IPS DF 4.7 (cell line): ENCODE measurements around the gene BTBD1.
"Not testable (repeated sequence)": the region's sequence is repeated elsewhere in the genome, so short reads cannot be mapped to it uniquely, and the experiment has no call there.

ENCODE experiments used
- DNase-seq: peaks from one replicate; pipeline ENCODE4 v3.0.0-alpha.2; 2013; ENCODE audit warnings: low spot score; ENCODE audit errors: extremely low read depth

The BTBD1 gene

DNA sequence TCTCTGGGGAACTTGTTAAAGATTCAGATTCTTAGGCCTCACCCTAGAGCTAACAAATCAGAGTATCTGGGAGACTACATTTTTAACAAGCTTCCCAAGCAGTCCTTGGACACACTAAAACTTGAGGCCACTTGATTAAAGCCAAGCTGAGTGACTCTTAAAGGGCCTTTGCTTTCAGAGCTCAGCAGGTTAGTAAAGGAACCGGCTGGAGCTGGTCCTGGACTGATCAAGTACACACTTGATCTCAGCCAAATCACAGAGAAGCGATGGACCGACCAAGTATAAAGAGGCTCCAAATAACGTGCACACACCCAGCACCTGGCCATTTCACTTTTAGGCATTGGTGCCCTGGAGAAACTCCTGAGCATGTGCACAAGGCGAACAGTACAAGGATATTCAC lies 27.5 kb upstream of the BTBD1 start:
- DNase-seq, result no peak

- no peak for DNase-seq
Observed at GRCh38 chr15:83092309-83092976, 25.4 kb upstream of the BTBD1 start.

DNA sequence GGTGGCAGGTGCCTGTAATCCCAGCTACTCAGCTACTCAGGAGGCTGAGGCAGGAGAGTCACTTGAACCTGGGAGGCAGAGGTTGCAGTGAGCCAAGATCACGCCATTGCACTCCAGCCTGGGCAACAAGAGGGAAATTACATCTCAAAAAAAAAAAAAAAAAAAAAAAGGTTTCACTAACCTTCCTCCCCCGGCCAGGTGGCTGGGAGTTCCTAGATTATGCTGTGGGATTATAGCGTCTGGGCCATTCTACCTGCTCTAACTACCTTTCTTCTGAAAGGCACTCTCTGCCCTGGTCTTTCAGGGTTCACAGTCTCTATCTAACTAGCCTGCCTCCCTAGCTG lies 24.9 kb upstream of the BTBD1 start:
- not testable (repeated sequence) for DNase-seq

- no peak for DNase-seq
Observed at GRCh38 chr15:83090465-83090864, 23.4 kb upstream of the BTBD1 start.

- DNase-seq, result no peak
Observed at GRCh38 chr15:83088876-83089275, 21.8 kb upstream of the BTBD1 start.

DNA sequence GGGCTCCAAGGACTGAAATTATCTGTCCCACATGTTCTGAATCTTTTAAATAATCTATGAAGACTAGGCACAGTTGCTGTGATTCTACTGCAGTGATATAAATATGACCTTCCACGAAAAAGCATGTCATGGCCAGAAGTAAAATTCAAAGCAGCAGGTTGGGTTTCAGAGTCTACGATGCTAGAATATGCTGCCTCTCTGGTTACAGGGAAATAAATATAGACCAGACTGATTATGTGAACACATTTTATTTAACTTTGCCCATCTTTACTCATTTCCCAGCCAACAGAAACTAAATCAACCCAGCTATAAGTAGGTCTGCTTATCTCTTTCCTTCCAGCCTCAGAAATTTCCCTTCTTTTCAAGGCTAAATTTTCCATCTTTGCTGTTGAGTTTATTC lies 20.5 kb upstream of the BTBD1 start:
- no peak for DNase-seq

DNA sequence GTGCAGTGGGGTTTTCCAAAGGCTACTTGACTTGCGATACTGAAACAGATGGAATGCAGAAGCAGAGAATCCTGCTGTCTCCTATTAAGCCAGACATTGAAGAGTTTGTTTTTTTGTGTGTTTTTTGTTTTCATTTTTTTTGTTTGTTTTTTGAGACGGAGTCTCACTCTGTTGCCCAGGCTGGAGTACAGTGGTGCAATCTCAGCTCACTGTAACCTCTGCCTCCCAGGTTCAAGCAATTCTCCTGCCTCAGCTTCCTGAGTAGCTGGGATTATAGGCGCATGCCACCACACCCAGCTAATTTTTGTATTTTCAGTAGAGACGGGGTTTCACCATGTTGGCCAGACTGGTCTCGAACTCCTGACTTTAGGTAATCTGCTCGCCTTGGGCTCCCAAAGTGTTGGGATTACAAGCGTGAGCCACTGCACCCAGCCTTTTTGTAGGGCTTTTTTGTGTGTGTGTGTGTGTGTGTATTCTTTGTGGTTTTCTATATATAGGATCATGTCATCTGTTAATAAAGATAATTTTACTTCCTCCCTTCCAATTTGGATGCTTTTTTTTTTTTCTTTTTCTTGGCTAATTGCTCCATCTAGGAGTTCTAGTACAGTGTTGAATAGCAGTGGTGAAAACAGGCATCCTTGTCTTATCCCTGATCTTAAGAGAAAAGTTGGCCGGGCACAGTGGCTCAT lies 19.0 kb upstream of the BTBD1 start:
- DNase-seq, result not testable (repeated sequence)

DNA sequence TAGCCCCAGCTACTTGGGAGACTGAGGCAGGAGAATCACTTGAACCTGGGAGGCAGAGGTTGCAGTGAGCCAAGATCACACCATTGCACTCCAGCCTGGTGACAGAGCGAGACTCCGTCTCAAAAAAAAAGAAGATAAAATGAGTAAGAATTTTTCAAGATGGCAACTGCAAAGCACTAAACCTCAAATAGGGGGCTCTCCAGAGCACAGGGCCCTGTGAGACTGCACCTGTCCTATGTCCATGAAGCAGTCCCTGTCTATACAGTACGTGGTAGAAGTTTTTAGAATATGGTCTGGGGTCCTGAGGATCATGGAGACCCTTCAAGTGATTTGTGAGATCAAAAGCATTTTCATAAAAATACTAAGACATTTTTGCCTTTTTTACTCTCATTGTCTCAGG lies 18.4 kb upstream of the BTBD1 start:
- DNase-seq, result not testable (repeated sequence)

GRCh38 chr15:83082730-83083386 lies 15.8 kb upstream of the BTBD1 start:
- no peak for DNase-seq

DNA sequence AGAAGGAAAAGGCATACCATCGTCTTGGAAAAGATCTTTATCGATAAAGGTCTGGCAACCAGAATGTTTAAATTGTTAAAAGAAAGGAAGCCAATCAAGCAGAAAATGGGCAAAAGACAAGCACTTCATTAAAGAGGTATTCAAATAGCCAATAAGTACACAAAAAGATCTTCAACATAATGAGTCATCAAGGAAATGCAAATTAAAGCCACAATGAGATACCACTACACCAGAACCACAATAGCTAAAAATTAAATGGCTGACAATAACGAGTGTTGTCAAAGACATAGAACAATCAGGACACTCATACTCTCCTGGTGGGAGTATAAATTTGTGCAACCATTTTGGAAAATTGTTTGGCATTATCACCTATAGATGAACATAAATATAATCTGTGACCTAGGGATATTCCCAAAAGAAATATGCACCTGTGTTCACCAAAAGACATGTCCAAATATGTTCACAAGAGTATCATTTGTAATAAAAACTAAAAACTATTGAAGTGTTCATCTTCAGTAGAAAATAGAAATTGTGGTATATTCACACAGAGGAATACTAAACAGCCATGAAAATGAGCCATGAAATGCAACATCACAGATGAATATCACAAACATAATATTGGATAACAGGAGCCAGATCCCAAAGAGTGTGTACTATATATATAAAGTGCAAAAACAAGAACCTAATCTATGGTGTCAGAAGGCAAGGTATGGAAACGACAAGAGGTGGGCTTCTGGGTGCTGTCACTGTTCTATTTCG lies 14.4 kb upstream of the BTBD1 start:
- no peak for DNase-seq

DNA sequence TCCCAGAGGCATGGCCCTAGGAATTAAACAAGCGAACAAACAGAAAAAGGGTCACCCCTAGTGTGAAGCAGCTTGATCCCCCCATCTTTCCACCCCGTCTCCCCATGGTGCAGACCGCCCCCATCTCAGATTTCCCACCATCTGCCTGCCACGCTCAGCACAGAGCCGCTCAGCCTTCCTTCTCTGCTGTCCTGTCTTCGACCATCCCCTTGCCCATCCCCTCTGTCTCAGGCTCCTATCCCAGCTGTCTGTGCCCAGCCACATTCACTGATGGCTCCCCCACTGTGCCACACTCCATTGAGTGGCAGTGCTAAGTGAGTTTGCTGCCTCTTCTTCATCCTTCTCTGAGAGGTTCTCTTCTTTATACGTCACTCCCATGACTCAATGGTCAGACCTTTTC lies 11.7 kb upstream of the BTBD1 start:
- DNase-seq, result no peak

DNA sequence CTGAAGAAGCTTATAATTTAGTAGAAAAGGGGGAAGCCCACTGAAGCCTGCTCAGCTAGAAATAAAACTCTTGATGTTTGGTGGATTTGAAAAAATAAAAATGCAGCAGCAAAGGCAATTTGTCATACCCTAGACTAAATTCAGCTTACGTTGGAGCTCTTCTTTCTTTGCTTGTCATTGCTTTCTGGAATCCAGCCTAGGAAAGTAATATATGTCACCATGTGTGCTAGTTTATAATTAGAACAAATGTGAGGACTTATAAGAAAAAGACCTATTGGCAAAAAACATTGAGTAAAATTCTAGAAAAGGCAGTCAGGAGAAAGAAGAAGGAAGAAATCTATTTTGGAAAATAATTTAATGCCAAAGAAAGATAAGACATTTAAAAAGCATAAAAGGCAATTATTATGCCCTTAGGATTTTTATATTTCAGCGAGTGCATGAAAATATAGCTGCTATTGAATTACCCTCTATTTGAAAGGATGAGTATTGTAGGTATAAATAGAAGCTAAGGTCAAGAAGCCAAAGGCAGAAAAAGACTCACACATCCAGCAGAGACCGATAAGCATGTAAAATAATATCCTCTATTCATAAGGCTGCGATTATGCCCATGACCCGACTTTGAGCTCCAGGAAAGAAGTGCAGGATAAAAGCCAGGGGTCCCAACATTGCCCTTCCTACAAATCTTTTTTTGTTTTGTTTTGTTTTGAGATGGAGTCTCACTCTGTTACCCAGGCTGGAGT lies 10.6 kb upstream of the BTBD1 start:
- no peak for DNase-seq

DNA sequence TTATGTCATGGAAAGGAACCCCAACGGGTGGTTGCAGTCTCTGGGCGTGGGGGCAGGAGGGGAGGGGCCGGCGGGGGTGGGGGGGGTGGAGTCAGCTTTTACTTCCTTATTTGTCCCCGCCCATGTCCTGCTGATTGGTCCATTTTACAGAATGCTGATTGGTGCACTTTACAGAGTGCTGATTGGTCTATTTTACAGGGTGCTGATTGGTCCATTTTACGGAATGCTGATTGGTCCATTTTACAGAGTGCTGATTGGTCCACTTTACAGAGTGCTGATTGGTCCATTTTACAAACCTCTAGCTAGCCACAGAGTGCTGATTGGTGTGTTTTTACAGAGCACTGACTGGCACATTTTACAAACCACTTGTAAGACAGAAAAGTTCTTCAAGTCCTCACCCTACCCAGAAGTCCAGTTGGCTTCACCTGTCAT lies 2.2 kb upstream of the BTBD1 start:
- DNase-seq, result not testable (repeated sequence)

- no peak for DNase-seq
Observed at GRCh38 chr15:83068054-83068453, 1.0 kb upstream of the BTBD1 start.

GRCh38 chr15:83067638-83067962 lies 548 bp upstream of the BTBD1 start:
- DNase-seq, result no peak

DNA sequence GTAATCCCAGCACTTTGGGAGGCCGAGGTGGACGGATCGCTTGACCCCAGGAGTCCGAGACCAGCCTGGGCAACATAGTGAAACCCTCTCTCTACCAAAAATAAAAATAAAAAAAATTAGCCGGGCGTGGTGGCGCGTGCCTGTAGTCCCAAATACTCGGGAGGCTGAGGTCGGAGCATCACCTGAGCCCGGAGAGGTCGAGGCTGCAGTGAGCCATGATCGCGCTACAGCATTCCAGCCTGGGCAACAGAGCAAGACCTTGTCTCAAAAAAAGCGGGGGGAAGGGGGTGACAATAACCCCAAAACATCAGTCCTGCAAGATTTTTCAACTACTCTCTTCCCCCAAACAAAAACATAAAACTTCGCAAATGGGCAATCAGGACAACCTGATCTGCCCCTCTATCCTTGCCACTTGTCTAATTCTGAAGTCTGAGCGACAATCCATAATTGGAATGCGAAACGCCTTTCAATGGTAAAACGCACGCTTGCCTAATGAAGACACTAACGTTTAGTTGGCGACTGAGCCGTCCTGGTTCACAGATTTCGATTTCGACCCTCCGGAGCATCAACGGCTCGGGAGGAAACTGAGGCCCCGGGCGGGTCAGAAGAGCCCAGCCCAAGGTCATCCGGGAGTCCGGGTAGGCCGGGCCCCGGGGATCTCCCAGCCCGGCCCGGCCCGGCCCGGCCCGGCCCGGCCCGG lies 868 bp downstream of the BTBD1 start:
- no peak for DNase-seq

DNA sequence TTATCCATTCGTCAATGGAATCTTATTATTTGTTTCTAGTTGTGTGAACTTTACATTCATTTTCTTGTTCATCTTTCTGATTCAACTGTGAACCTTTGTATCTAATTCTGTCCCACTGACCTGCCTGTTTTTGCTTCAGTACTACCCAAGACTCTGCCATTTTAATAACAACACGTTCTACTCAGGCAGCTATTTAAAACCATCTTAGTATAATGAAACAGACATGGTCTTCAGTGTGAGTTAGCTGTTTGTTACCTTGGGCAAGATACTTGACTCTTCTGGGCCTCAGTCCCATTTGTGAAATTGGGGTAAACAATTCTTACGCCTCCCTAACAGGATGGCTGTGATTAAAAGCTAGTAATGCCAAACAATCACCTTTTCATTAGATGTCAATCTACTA lies 1.6 kb downstream of the BTBD1 start:
- no peak for DNase-seq

- DNase-seq, result no peak
Observed at GRCh38 chr15:83064859-83065258, 2.2 kb downstream of the BTBD1 start.

DNA sequence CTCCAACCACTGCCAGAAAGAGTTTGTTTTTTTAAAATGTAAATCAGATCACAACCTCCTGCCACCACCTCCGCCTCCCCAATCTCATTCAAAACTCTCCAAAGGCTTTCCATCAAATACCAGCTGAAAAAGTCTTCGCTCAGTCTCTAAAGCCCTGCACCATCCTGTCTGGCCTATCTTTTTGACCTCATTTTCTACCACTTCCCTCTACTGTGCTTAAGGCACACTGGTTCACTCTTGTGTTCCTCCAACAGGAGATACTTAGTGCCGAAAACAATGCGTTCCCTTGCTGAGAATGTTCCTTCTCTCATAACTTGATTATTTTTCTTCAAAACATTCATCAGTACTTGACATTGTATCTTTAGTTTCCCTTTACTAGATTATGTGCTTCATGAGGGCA lies 3.5 kb downstream of the BTBD1 start:
- no peak for DNase-seq

- no peak for DNase-seq
Observed at GRCh38 chr15:83062768-83063180, 4.3 kb downstream of the BTBD1 start.

DNA sequence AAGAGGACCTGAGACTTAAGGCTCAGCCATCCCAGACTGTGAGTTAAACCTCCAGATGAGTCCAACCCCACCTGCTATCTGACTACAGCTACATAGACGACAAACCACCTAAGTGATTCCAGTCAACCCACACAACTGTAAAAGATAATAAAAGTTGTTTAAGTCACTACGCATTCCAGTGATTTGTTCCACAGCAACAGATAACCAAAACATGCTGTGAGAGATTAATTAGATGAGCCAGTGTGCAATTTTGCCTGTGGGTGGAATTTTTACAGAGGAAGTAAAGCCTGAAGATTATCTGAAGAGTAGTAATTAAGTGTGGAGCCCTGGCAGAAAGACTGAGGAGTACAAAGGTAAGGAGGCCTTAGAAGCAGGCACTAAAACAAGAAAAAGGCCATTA lies 5.4 kb downstream of the BTBD1 start:
- DNase-seq, result no peak
